ENCODE results near the gene THUMPD2.

The THUMPD2 gene

GRCh38 chr2:39715822-39716221 lies 63.2 kb downstream of the THUMPD2 start:
- TF ChIP-seq, protein P1, sequence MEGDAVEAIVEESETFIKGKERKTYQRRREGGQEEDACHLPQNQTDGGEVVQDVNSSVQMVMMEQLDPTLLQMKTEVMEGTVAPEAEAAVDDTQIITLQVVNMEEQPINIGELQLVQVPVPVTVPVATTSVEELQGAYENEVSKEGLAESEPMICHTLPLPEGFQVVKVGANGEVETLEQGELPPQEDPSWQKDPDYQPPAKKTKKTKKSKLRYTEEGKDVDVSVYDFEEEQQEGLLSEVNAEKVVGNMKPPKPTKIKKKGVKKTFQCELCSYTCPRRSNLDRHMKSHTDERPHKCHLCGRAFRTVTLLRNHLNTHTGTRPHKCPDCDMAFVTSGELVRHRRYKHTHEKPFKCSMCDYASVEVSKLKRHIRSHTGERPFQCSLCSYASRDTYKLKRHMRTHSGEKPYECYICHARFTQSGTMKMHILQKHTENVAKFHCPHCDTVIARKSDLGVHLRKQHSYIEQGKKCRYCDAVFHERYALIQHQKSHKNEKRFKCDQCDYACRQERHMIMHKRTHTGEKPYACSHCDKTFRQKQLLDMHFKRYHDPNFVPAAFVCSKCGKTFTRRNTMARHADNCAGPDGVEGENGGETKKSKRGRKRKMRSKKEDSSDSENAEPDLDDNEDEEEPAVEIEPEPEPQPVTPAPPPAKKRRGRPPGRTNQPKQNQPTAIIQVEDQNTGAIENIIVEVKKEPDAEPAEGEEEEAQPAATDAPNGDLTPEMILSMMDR (IDR thresholded peaks at IDR 0.05; ENCODE audit: low read depth, low read length), result no peak
- H3K4me3 ChIP-seq (ENCODE audit: low read depth, low read length), result no peak overlapping the region
- DNase-seq (ENCODE audit: low read depth, low spot score), result no peak
- in situ Hi-C loops (cut with HindIII; ENCODE audit: low sequenced_read_pairs), result no loop called here

- H3K4me3 ChIP-seq (ENCODE audit: low read depth, low read length), result no peak overlapping the region
- DNase-seq (ENCODE audit: low read depth, low spot score), result no peak
- in situ Hi-C loops (cut with HindIII; ENCODE audit: low sequenced_read_pairs), result no loop called here
- TF ChIP-seq, protein P1 (IDR thresholded peaks at IDR 0.05; ENCODE audit: low read depth, low read length), result no peak
These were observed 64.0 kb downstream of the THUMPD2 start for GRCh38 chr2:39715095-39715494.

- no peak for DNase-seq (ENCODE audit: low read depth, low spot score)
- H3K4me3 ChIP-seq (ENCODE audit: low read depth, low read length), result no peak overlapping the region
- TF ChIP-seq, protein P1 (IDR thresholded peaks at IDR 0.05; ENCODE audit: low read depth, low read length), result no peak
- in situ Hi-C loops (cut with HindIII; ENCODE audit: low sequenced_read_pairs), result no loop called here
These were observed 66.1 kb downstream of the THUMPD2 start for GRCh38 chr2:39712953-39713352.

DNA sequence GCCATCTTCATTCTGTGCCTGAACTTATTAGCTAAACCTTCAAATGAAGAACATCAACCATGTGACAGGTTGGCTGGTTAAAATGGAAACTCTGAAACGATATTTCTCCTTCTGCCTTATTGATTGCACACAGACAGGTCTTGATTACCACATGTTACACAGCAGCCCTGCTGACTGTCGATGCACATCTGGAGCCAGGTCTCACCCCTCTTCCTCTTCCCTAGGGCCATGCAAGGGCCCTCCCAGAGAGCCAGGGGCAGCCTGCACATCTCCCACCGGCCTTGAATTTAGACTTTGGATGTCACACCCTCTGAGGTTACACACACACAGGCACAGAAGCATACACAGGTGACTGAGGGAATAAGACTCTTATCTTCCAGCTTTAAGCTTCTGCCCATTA lies 68.3 kb downstream of the THUMPD2 start:
- DNase-seq (ENCODE audit: low read depth, low spot score), result no peak
- in situ Hi-C loops (cut with HindIII; ENCODE audit: low sequenced_read_pairs), result no loop called here
- H3K4me3 ChIP-seq (ENCODE audit: low read depth, low read length), result no peak overlapping the region
- TF ChIP-seq, protein P1 (IDR thresholded peaks at IDR 0.05; ENCODE audit: low read depth, low read length), result no peak

DNA sequence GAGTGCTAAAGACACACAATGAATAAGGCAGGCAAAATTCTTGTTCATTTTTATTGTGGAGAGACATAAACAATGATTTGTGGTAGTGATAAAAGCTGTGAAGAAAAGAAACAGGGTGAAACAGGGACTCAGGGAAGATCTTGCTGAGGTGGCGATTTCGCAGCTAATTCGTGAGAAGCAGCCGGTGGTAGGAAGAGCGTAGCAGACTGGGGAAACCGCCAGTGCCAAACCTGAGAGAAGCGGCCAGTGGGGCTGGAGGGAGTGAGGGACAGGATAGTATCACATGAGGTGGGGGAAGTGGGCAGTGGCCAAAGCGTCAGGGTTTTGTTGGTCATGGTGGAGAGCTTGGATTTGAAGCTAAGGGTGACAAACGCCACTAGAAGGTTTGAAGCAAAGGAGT lies 71.1 kb downstream of the THUMPD2 start:
- H3K4me3 ChIP-seq (ENCODE audit: low read depth, low read length), result no peak overlapping the region

DNA sequence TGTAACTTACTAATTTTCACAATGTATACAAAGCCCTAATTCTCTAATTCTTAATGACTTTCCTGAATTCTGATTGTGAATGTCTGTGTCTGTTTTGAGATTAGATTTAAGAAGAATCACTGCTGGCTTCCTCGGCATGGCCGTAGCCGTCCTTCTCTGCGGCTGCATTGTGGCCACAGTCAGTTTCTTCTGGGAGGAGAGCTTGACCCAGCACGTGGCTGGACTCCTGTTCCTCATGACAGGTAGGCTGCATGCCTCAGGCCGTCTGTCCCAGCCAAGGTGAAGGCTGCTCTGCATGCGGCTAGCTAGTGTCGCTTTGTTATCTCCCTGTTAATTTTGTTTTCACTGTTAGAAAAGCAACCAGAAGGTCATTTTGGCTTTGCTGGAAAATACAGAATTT lies 72.1 kb downstream of the THUMPD2 start:
- in situ Hi-C loops (cut with HindIII; ENCODE audit: low sequenced_read_pairs), result no loop called here
- TF ChIP-seq, protein P1 (IDR thresholded peaks at IDR 0.05; ENCODE audit: low read depth, low read length), result no peak

More for the DNA sequence above, 71.1 kb downstream of the THUMPD2 start:
- no peak for DNase-seq (ENCODE audit: low read depth, low spot score)
- in situ Hi-C loops (cut with HindIII; ENCODE audit: low sequenced_read_pairs), result no loop called here
- TF ChIP-seq, protein P1 (IDR thresholded peaks at IDR 0.05; ENCODE audit: low read depth, low read length), result no peak

GRCh38 chr2:39706312-39706711 lies 72.7 kb downstream of the THUMPD2 start:
- H3K4me3 ChIP-seq (ENCODE audit: low read depth, low read length), result no peak overlapping the region
- in situ Hi-C loops (cut with HindIII; ENCODE audit: low sequenced_read_pairs), result no loop called here
- TF ChIP-seq, protein P1 (IDR thresholded peaks at IDR 0.05; ENCODE audit: low read depth, low read length), result no peak
- DNase-seq (ENCODE audit: low read depth, low spot score), result no peak

More for the DNA sequence above, 72.1 kb downstream of the THUMPD2 start:
- no peak for DNase-seq (ENCODE audit: low read depth, low spot score)
- no peak overlapping the region for H3K4me3 ChIP-seq (ENCODE audit: low read depth, low read length)

All from astrocyte of the spinal cord (primary cell).